ENCODE data around the gene BACH2. TPM values are rescaled to one million over a fixed set of nuclear protein-coding genes. Genes with fewer than 3 reads are reported as not detected.

BACH2 gene
- total and polyA plus RNA-seq, 2 of the 8 experiments (the other 6 are each of a cell fraction or from before 2014, with no cell fraction given), result 1.9 to 5.9 TPM

DNA sequence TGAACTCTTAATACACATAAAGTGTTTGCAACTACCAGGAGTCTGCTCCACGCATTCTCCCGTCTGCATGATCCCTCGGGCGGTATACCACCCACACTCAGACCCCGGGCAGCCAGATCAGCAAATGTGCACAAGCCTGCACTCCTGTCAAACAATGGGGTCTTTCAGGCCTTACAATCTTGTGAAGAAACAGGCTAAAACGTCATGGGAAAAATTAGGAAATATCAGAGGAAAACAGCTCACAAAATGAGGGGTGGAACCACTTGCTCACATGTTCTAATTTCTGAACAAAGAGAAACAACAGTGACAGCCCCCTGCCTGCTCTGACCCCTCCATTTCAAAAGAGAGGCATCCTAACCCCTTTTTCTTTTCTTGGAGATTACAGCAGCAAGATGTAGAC, 69.4 kb downstream of the BACH2 start (continued):
- TF ChIP-seq CTBP2 (IDR thresholded peaks at IDR 0.05; ENCODE audit: borderline replicate concordance, insufficient read depth, insufficient read length, low read length) (no peak), POU5F1 (IDR thresholded peaks at IDR 0.05; ENCODE audit: low read depth, low read length) (no peak), TBP (IDR thresholded peaks at IDR 0.05; ENCODE audit: low read depth, low read length) (no peak)
